ENCODE data around the gene DNAL4.
"Not testable (repeated sequence)": the region's sequence is repeated elsewhere in the genome, so short reads cannot be mapped to it uniquely, and the experiment has no call there.

DNAL4 gene

DNA sequence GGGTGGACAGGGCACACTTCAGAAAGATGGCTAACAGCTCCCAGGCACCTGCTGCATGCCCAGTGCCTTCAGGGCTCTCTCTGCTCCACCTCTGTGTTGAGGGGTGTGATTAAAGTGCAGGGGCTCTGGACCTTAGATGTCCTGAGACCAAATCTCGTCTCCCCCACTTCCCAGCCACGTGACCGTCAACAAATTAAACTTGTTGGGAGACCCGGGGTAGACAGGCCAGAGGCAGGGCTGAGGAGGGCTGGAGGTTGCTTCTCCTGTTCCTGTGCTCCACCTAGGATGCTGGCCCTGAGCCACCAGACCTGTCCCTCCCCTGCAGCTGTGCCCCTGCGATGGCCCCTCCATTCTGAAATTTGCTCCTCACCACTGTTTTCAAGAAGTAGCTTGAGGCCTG is 32.9 kb upstream of the DNAL4 start:
- no peak for DNase-seq (ENCODE audit: low read depth)

DNA sequence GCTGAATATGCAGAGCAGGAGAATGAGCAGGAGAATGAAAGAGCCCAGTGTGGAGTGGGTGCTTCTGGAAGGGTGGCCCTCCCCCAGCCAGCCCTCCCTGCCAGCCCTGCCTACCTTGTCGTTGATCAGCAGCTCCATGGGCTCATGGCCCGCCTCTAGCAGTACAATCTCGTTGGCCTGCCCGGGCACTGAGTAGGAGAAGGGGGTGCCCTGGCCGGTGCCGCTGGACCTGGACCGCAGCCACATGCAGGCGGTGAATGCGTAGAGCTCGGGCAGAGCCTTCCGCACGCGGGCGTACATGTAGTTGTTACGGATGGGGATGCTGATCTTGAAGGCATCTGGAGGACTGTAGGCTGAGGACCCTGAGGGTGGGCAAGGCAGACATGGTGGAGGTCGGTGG is 32.4 kb upstream of the DNAL4 start:
- DNase-seq (ENCODE audit: low read depth): no peak

DNA sequence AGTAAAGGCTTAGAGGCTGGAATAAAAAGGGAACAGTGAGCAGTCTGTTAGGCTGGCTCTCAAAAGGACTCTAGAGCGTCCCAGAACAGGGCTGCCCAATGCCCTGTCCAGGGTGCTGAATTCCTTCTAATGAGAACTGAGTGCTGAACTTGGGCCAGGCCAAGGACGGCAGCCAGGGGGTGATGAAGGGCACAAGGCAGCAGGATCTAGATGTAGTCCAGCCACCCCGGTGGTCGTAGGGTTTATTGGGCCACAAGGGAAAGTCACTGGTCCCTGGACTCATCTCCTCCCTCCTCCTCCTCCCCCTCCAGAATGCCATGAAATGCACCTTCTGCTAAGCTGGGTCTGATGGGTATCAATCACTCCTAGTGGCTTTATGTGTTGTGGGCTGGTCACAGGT is 30.6 kb upstream of the DNAL4 start:
- peak; percentile 8 for DNase-seq (ENCODE audit: low read depth)

DNA sequence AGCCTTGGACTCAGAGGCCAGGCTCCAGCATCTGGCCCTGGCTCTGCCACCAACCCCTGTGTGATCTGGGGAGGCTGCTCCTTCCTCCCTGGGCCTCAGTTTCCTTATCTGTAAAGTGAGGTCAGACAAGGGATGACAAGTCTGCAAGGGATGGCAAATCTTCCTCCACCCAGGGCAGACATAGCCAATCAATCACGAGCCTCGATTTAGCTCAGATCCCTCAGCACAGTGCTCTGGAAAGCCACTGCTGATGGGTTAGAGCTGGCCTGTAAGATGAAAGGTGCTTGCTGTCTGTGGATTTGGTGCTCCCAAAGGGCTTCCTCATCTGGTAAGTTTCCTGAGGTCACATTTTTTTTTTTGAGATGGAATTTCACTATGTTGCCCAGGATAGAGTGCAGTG is 29.7 kb upstream of the DNAL4 start:
- DNase-seq (ENCODE audit: low read depth): no peak

DNA sequence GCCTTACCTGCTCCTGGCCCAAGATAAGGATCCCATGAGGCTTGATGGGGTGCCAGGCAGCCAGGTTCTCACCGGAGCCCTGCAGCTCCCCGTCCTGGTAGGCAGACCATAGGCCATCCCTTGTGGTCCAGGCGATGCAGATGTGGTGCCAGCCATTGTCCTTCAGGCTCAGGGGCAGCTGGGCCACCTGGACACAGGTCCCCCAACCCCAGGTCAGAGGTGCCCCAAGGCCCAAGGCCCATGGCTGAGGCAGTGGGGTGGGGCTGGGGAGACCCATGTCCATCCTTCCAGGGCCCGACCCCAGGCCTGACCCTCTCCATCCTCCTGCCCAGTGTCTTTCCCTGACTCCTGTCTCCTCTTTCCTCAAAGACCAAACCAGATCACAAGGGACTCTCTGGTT is 29.1 kb upstream of the DNAL4 start:
- no peak for DNase-seq (ENCODE audit: low read depth)

DNA sequence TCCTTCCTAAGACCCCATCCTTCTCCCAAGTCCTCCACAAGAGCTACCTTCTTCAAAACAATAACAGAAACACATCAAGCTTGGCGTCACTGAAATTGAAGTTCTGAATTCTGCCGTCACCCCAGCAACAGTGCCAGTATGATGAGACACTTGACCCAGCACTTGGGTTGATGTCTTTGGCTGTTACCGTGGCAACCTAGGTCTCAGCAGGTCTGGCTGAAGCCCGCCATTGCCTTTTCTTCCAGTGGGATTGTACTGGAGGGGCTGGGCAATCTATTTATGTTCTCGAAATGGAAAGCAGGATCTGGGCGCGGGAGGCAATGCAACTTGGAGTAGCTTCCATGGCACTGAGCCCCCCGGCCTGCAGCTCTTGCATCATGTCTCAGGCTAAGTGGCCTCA is 26.1 kb upstream of the DNAL4 start:
- no peak for DNase-seq (ENCODE audit: low read depth)

DNA sequence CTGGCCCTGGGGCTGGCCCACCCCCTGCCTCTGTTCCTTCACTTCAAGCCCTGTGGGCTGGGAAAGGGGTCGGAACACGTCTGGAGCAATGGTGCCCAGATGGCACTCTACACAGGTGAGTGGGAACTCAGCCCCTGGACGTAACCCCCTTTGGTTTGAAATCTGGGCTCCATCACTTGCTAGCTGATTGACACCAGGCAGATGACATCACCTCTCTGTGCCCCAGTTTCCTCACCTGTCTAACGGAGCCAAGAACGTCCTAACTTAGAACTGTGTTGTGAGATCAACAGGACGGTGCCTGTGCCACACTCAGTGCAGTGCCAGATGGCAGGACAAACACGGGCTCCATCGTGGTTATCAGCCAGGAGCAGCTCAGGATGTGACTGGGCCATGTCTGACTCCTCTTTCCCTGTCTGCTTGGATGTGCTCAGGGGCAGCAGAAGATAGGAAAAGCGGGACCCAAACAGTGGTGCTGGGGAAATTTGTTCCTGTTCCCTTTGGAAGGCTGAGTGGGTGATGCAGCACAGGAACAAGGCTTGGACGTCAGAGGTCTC is 25.5 kb upstream of the DNAL4 start:
- DNase-seq (ENCODE audit: low read depth): no peak

DNA sequence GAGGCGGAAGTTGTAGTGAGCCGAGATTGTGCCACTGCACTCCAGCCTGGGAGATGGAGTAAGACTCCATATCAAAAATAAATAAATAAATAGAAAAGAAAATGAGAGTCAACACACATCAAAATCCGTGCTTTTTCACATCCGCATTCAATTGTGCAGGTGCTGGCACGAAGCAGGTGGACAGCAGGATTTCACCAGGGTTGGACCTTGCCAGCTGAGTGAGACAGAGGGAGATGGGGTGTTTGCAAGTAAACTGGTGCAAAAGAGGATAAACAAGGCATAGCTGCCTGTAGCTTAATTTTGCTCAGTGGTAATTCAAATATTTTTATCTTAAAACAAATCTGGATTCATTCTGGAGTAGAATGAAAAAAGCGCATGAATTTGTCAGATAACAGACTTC is 23.3 kb upstream of the DNAL4 start:
- no peak for DNase-seq (ENCODE audit: low read depth)

DNA sequence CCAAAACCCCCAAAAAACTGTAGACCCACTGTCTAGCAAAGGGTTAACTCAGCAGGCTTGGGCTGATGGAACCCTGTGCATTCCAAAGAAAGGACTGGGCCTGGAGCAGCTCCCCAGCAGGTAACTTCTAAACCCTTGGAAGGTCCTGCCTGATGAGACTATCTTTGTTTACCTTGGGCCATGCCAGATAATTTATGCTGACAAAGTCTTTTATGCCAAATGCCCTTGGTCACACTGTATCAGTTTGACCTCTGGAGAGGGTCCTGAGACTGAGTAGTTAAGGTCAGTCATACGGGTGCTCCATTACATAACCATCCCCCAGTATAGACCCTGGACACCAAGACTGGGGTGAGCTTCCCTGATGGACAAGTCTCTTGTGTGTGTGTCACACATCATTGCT is 21.9 kb upstream of the DNAL4 start:
- DNase-seq (ENCODE audit: low read depth): no peak

DNA sequence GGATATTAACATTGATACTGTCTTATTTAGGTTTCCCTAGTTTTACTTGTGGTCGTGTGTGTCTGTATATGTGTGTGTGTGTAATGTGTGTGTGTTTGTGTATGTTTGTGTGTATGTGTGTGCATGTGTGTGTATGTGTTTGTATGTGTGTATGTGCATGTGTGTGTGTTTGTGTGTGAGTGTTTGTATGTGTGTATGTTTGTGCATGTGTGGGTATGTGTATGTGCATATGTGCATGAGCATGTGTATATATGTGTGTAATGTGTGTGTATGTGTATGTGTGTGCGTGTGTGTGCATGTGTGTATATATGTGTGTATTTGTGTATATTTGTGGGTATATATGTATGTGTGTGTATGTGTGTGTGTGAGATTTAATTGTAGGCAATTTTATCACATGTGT is 17.3 kb upstream of the DNAL4 start:
- no peak for DNase-seq (ENCODE audit: low read depth)

DNA sequence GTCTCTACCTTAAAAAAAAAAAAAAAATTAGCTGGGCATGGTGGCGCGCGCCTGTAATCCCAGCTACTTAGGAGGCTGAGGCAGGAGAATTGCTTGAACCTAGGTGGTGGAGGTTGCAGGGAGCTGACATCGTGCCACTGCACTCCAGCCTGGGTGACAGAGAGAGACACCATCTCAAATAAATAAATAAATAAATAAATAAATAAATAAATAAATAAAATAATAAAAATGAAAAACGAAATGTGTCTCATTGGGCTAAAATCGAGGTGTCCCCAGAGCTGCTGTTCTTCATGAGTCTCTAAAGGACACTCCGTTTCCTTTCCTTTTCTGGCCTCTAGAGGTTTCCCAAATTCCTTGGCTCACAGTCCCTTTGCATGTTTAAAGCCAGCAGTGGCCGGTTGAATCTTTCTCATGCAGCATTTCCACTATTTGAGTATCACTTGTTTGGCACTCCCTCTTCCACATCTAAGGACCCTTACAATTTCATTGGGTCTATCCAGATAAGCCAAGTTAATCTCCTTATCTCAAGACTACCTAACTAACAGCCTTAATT is 11.2 kb upstream of the DNAL4 start:
- DNase-seq (ENCODE audit: low read depth): not testable (repeated sequence)

DNA sequence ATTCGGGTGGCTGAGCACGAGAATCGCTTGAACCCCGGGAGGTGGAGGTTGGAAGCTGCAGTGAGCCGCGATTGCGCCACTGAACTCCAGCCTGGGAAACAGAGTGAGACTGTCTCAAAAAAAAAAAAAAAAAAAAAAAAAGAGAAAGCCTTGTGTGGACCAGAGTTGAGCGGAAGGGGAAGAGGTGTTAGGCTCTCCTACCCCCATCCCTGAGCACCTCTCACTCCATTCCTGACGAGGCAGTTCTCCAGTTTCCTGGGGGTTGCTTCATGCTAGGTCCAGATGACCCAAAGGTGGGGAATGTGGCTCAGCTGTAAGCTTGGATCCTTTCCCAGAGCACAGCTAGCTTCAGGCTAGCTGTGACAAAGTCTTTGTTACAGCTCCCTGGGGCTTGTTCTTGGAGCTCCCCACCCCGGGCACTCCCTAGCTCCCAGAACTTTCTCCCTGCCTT is 8.8 kb upstream of the DNAL4 start:
- DNase-seq (ENCODE audit: low read depth): no peak

DNA sequence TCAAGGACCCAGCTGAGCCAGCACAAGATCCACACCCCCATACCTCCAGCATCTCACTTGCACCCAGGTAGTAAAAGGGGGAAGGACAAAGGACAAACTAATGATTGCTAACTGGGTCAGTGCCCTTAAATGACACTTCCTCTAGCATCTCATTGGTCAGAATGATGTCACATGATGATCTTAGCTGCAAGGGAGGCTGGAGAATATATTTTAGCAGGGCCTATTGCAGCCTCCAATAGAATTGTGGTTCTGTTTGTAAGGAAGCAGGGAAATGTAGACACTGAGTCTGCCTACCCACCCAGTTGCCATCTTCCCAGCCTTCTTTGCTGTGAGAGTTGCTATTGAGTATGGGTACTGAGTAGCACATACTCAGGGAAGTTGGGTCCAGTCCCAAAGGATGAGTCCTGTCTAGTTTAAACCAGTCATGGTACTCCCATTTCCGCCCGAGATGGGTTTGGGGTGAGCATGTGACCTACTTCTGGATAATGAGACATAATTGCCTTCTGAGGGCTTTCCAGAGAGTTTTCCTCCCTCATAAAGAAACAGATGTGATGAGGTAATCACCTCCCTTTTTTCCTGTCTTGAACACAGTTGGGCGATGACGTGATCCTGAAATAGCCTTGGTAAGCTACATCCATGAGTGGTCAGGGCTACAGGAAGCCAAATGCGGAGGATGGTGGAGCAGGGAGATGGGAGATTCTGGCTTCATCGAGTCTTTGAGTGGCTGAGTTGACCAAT is 5.5 kb upstream of the DNAL4 start:
- DNase-seq (ENCODE audit: low read depth): no peak

DNA sequence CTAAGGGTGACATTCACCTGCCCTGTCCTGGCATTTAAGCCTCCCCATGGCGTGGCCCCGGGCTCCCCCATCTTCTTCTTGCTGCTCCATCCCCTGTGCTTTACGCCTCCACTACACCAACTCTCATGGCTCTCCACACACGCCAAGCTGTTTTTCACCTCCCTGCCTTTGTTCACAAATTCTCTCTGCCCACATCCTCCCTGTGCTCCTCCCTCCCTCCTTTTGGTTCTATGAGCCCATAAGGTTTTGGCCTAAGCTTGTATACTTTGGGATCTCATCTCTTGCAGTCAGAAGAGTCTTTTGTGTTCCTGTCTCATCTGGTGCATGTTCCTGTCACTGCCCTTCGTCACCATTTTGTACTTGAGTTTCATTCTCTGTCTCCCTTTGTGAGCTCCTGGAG is 4.6 kb upstream of the DNAL4 start:
- no peak for DNase-seq (ENCODE audit: low read depth)

DNA sequence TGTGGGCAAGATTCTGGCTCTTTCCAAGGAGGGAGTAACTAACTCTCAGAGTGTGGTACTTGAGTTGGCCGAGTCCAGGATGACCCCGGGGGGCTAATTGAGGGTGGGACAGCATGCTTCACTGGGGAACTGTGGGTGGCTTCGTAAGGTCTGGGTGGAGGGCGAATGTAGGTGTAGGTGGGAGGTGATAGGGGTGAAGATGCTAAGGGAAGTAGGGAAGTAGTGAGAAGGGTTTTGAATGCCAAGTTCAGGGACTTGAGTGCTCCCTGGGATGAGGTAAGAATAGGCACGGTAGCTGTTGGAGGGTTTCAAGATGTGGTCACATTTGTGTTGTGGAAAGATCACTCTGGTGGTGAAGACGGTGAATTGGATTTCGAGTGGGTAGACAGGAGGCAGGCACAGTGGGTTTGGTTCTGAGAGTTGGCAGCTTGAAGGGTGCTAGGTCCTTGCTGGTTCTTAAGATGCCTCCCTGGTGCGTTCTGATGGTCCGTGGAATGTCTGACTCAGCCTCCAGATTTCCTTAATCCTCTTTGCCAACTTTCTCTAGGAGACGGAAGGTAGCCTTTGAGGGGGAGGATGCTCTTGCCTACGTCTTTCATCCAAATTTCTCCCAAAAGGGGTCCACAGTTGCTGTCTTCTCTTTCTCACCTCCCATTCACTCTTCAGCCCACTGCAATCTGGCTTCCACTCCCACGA is 2.5 kb upstream of the DNAL4 start:
- DNase-seq (ENCODE audit: low read depth): no peak

DNA sequence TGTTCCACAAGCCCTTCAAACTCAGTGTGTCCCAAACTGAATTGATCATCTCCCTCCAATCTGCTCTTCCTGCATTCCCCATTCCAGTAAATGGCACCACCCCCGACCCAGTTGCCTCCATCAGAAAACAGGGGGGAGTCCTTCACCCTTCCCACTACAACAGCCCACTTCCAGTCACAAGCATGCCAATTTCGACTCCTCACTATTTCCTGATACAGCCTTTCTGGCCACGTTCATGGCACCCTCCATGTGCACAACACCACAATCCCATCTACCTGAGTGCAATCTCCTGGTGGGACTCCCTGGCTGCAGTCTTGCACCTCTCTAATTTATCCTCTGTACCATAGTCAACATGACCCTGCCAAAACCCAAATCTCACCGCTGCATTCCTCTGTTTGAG is 1.6 kb upstream of the DNAL4 start:
- no peak for DNase-seq (ENCODE audit: low read depth)

DNA sequence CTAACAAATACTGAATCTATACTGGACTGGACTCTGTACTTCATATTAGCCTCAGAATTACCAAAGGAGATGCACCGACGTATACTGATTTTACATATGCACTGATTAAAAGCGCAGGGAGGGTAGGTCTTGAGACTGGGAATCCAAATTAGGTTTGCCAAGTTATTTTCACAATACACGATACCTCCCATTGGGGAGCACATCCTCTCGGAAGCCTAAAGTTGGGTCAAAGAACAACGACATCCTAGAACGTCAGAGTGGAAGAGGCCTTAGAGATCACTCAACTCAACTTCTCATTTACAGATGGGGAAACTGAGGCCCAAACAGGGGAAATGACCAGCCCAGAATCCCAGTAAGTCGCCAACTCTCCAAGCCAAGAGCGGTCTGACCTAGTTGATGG is 626 bp downstream of the DNAL4 start:
- DNase-seq (ENCODE audit: low read depth): no peak

DNA sequence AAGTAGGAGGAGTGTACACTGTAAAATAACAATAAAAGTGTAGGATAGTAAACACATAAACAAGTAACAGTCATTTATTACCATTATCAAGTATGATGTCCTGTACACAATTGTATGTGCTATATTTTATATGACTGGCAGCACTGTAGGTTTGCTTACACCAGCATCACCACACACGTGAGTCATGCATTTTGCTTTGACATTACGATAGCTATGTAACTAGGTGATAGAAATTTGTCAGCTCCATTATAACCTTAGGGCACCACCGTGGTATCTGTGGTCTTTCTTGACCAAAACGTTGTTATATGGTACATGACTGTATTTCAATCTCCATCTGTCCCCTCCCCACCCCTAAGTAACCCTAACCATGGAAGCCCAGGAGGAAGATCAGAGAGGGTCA is 1.1 kb downstream of the DNAL4 start:
- DNase-seq (ENCODE audit: low read depth): no peak

DNA sequence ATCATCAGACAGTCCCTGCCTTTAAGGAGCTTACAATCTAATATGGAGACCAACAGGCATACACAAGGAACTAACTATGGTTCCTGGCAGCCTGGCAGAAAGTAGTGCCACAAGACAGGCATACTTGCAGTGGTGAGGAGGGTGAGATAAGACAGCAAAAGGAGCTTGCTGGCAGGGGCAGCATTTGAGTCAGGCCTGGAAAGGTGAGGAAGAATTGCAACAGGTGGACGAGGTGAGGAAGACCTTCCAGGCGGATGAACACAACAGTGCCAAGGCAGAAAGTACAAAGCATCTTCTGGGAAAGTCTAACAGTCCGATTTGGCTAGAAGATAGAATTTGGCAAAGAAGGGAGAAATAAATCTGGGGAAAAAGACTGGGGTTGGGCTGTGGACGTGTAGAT is 4.3 kb downstream of the DNAL4 start:
- no peak for DNase-seq (ENCODE audit: low read depth)

DNA sequence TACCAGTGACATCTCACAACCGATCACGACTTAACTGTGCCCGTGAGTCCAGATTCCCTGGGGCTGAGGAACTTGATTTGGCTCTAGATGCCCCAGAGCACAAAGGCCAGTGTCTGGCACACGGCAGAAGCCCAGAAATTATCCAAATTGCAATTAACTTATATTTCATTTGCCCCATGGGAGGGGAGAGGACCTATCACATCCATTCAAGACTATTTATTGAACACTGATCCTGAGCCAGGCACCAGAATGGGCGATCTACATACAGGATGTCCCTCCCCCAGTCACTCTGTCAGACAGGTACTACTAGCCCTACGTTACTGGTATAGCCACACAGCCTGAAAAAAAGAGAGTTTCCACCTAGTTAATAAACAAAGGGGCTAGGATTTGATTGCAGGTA is 5.1 kb downstream of the DNAL4 start:
- no peak for DNase-seq (ENCODE audit: low read depth)

DNA sequence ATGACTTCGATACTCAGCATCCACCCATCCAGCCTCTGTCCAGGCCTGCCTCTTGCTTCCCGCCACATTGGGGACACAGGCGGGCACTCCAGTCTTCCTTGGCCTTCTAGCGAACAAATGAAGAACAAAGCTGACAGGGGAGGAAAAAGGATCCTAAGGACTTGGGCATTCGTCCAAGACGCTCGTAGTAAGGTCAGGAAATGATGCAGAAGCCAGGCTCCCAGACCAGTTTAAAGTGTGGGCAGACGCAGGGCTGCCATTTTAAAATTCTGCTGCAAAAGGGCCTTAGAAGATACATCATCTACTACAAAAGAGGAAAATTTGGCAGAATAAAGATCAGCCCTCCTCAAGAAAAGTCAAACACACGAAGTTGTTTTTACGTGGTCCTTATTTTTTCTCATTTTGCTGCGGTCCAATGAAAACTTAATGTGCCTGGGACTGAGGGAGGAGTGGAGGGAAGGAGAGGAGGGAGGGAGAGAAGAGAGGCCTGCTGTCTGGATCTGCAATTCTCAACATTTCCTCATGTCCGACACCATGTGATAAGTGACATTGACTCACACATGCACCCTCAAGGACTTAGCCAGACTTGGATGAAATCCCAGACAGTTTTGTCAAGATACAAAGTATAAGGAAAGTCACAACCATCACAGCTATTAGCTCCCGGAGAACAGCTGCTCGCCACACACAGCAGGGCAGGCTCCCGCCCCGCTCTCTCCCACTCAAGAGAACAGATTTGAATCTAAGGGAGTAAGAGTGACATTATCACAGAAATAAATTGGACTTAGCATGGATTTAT is 5.7 kb downstream of the DNAL4 start:
- DNase-seq (ENCODE audit: low read depth): no peak

DNA sequence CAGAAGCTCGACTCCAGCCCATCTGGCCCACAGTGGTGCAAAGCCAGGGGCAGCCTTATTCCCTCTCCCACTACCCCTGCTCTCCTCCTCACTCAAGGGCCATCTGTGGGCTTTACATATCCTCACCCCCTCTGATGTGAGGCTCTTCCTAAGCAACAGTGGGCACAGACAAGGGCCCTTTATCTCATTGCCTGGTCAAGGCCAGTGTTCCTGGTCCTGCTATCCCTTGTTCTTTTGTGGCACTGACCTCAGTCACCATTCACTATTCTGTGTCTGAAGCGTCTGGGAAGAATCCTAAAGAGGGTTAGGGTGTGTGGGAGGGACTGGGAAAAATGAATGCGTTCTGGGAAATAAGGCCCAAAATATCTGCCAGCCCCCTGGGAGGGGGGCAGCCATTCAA is 7.3 kb downstream of the DNAL4 start:
- DNase-seq (ENCODE audit: low read depth): no peak

DNA sequence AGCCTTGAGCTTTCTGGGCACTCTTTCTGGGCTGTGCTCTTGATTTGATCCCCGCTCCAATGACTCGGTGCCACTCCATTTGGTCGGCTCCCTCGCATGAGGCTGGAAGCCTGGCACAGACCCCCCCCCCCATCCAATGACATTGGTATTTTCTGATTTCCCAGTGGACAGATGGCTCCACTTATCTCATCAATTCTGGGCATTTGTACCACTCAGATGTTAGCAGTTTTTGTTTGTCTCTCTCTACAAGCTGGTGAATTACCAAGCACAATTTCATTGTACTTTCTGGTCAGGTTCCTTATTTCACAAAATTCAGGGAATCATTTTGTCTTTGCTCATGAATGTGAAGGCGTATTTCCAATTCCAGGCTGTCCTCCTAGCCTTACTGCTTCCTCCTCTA is 9.1 kb downstream of the DNAL4 start:
- no peak for DNase-seq (ENCODE audit: low read depth)
